ENCODE results near the gene SERPINF2. TPM values are rescaled to one million over a fixed set of nuclear protein-coding genes. Genes with fewer than 3 reads are reported as not detected.

Gene SERPINF2
- total RNA-seq, 2 donors from 2014 or later, result 5.0 to 9.8 TPM

- Histone ChIP-seq H3K4me1 (ENCODE audit: control insufficient read depth in 1 of 2, low read depth in 2 of 2) (no peaks in the 10 kb centered on the region), H3K9me3 (no peaks in the 10 kb centered on the region), H3K36me3 (no peaks in the 10 kb centered on the region), H3K4me3 (no peak overlapping the region), H3K27ac (no peak overlapping the region), H3K27me3 (replicated peaks; ENCODE audit: insufficient read depth) (no peaks in the 10 kb centered on the region)
- ATAC-seq (ENCODE audit: insufficient number of reproducible peaks, low FRiP score, low read depth) (no peak), DNase-seq (ENCODE audit: low spot score) (no peak)
- TF ChIP-seq CTCF (IDR thresholded peaks at IDR 0.05), result no peak
Observed at GRCh38 chr17:1754430-1755112, 11.9 kb downstream of the SERPINF2 start.

GRCh38 chr17:1755252-1755826, 12.7 kb downstream of the SERPINF2 start:
- ATAC-seq (ENCODE audit: insufficient number of reproducible peaks, low FRiP score, low read depth) (no peak), DNase-seq (ENCODE audit: low spot score) (no peak)
- no peak for TF ChIP-seq CTCF (IDR thresholded peaks at IDR 0.05)
- no peak overlapping the region for H3K27ac ChIP-seq
- no peaks in the 10 kb centered on the region for H3K36me3 ChIP-seq
- no peak overlapping the region for H3K4me3 ChIP-seq
- no peaks in the 10 kb centered on the region for H3K27me3 ChIP-seq (replicated peaks; ENCODE audit: insufficient read depth)
- no peaks in the 10 kb centered on the region for H3K9me3 ChIP-seq
- H3K4me1 ChIP-seq (ENCODE audit: control insufficient read depth in 1 of 2, low read depth in 2 of 2), result no peaks in the 10 kb centered on the region

DNA sequence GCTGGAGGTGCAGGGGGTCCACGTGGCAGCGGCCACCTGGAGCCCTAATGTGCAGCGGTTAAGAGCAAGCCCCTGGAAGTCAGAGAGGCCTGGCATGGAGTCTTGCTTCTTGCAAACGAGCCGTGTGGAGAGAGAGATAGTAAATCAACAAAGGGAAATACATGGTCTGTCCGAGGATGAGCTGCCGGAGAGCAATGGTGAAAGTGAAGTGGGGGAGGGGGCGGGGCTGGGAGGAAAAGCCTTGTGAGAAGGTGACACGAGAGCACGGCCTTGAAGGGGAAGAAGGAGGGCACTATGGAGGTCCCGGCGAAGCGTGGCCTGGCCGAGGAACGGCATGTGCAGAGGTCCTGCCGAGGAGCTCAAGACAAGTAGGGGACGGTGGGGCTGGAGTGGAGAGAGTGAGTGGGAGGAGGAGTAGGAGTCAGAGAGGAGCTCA, 13.2 kb downstream of the SERPINF2 start:
- H3K36me3 ChIP-seq, result no peaks in the 10 kb centered on the region
- no peaks in the 10 kb centered on the region for H3K9me3 ChIP-seq
- no peaks in the 10 kb centered on the region for H3K4me1 ChIP-seq (ENCODE audit: control insufficient read depth in 1 of 2, low read depth in 2 of 2)
- DNase-seq (ENCODE audit: low spot score), result no peak
- H3K27me3 ChIP-seq (replicated peaks; ENCODE audit: insufficient read depth), result no peaks in the 10 kb centered on the region
- H3K4me3 ChIP-seq, result no peak overlapping the region
- ATAC-seq (ENCODE audit: insufficient number of reproducible peaks, low FRiP score, low read depth), result no peak
- TF ChIP-seq CTCF (IDR thresholded peaks at IDR 0.05), result no peak
- no peak overlapping the region for H3K27ac ChIP-seq

- Histone ChIP-seq H3K4me3 (no peak overlapping the region), H3K27ac (no peak overlapping the region), H3K4me1 (ENCODE audit: control insufficient read depth in 1 of 2, low read depth in 2 of 2) (peaks cover 2 to 12% of the 10 kb centered on the region in 2 donors), H3K27me3 (replicated peaks; ENCODE audit: insufficient read depth) (no peaks in the 10 kb centered on the region), H3K36me3 (no peaks in the 10 kb centered on the region), H3K9me3 (no peaks in the 10 kb centered on the region)
- no peak for TF ChIP-seq CTCF (IDR thresholded peaks at IDR 0.05)
- ATAC-seq (ENCODE audit: insufficient number of reproducible peaks, low FRiP score, low read depth) (no peak), DNase-seq (ENCODE audit: low spot score) (no peak)
Observed at GRCh38 chr17:1758807-1759206, 16.1 kb downstream of the SERPINF2 start.

DNA sequence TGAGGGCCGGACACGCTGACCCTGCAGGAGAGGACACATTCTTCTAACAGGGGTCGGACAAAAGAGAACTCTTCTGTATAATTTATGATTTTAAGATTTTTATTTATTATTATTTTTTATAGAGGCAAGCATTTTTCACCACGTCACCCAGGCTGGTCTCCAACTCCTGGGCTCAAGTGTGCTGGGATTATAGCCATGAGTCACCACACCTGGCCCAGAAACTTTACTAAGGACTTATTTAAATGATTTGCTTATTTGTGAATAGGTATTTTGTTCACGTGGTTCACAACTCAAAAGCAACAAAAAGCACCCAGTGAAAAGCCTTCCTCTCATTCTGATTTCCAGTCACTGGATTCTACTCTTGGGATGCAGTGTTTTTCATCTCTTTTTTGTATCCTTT, 16.9 kb downstream of the SERPINF2 start:
- no peak overlapping the region for H3K27ac ChIP-seq

More for the DNA sequence above, 16.9 kb downstream of the SERPINF2 start:
- no peak for TF ChIP-seq CTCF (IDR thresholded peaks at IDR 0.05)
- H3K36me3 ChIP-seq, result no peaks in the 10 kb centered on the region
- H3K27me3 ChIP-seq (replicated peaks; ENCODE audit: insufficient read depth), result no peaks in the 10 kb centered on the region
- DNase-seq (ENCODE audit: low spot score), result no peak
- no peak overlapping the region for H3K4me3 ChIP-seq
- no peak for ATAC-seq (ENCODE audit: insufficient number of reproducible peaks, low FRiP score, low read depth)
- no peaks in the 10 kb centered on the region for H3K9me3 ChIP-seq
- peaks cover 3 to 18% of the 10 kb centered on the region in 2 donors for H3K4me1 ChIP-seq (ENCODE audit: control insufficient read depth in 1 of 2, low read depth in 2 of 2)
